ENCODE data around the gene VARS2.
"Not testable (repeated sequence)": the region's sequence is repeated elsewhere in the genome, so short reads cannot be mapped to it uniquely, and the experiment has no call there.

Gene VARS2

DNA sequence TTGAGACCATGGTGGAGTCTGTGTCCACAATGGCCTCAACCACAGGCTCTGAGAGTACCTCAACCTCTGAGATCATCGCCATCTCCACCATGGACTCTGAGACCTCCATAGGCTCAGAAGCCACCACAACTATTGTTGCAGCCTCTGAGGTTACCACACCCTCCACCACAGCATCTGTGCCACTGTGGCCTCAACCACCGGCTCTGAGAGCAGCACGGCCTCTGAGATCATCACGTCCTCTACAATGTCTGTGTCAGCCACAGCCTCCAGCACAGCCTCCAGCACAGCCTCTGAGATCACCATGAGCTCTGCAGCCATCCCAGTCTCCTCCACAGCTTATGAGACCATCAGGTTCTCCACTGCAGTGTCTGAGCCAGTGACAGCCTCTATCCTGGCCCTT lies 50.0 kb downstream of the VARS2 start:
- no peak for DNase-seq (ENCODE audit: low spot score)

DNA sequence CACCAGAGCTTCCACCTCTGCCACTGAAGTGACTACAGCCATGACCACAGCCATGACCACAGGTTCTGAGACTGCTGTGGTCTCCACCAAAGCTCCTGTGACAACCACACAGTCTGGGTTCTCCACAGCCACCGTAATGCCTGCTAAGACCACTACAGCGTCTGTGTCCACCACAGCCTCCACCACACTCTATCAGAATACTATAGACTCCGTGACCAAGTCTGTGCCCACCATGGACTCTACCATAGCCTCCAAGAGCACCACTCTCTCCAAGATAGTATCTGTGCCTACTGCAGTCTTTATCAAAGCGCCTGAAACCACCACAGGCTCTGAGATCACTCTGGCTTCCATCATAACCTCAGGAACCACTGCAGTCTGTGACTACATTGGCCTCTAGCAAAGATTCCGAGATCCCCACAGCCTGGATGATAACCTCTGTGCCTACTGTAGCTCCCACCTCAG lies 51.1 kb downstream of the VARS2 start:
- no peak for DNase-seq (ENCODE audit: low spot score)

GRCh38 chr6:30966154-30966553 lies 52.1 kb downstream of the VARS2 start:
- no peak for DNase-seq (ENCODE audit: low spot score)

GRCh38 chr6:30969171-30969570 lies 55.1 kb downstream of the VARS2 start:
- not testable (repeated sequence) for DNase-seq (ENCODE audit: low spot score)

- no peak for DNase-seq (ENCODE audit: low spot score)
Measured at GRCh38 chr6:30970946-30971345, 56.9 kb downstream of the VARS2 start.

GRCh38 chr6:30972816-30973215 lies 58.8 kb downstream of the VARS2 start:
- no peak for DNase-seq (ENCODE audit: low spot score)

- no peak for DNase-seq (ENCODE audit: low spot score)
Measured at GRCh38 chr6:30974490-30975252, 60.6 kb downstream of the VARS2 start.
